ENCODE results near the gene SPN.

DNA sequence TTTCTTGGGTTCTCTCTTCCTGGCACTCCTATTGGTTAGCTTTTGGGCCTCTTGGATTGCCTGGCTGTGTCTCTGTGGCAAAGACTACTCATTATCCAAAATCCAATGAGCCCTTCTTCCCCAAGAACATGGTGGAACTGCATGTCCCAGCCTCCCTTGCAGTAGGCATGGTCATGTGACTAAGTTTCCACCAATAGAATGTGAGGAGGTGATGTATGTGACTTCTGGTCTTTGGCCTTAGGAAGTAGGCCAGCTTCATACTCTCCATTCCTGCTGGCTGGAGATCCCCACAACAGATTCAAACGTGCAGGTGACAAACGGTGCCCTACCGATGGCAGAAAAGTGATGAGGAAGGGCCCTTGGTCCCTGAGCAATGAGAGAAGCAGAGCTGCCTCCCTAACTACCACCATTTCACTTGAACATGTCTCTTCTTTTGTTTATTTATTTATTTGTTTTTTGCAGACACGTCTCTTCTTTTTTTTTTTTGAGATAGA, 17.3 kb upstream of the SPN start:
- TF ChIP-seq, protein P1, sequence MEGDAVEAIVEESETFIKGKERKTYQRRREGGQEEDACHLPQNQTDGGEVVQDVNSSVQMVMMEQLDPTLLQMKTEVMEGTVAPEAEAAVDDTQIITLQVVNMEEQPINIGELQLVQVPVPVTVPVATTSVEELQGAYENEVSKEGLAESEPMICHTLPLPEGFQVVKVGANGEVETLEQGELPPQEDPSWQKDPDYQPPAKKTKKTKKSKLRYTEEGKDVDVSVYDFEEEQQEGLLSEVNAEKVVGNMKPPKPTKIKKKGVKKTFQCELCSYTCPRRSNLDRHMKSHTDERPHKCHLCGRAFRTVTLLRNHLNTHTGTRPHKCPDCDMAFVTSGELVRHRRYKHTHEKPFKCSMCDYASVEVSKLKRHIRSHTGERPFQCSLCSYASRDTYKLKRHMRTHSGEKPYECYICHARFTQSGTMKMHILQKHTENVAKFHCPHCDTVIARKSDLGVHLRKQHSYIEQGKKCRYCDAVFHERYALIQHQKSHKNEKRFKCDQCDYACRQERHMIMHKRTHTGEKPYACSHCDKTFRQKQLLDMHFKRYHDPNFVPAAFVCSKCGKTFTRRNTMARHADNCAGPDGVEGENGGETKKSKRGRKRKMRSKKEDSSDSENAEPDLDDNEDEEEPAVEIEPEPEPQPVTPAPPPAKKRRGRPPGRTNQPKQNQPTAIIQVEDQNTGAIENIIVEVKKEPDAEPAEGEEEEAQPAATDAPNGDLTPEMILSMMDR (IDR thresholded peaks at IDR 0.05; ENCODE audit: low read length) = no peak
- no peak for TF ChIP-seq EZH2phosphoT487 (IDR thresholded peaks at IDR 0.05; ENCODE audit: low read length)
